Testis (tissue), 2 donors: Measurements from ENCODE around the gene KLC1.

Experiments
- POLR2A ChIP-seq: fragments of 450-650 bp; IDR thresholded peaks from one replicate; pipeline ENCODE4 v1.6.1; 2017; ENCODE audit warnings: antibody characterized with exemption, mild to moderate bottlenecking, moderate library complexity
- TF ChIP-seq, protein P1 (sequence below), 3 experiments: fragments of 450-650 bp in 2 of 3; fragments of 200-600 bp in 1 of 3; sonication (generic) in 1 of 3; IDR thresholded peaks; one replicate each; pipeline ENCODE4 v1.5.1; 2016 to 2019; ENCODE audit warnings: antibody characterized with exemption in 3 of 3, mild to moderate bottlenecking in 2 of 3, moderate library complexity in 1 of 3

DNA sequence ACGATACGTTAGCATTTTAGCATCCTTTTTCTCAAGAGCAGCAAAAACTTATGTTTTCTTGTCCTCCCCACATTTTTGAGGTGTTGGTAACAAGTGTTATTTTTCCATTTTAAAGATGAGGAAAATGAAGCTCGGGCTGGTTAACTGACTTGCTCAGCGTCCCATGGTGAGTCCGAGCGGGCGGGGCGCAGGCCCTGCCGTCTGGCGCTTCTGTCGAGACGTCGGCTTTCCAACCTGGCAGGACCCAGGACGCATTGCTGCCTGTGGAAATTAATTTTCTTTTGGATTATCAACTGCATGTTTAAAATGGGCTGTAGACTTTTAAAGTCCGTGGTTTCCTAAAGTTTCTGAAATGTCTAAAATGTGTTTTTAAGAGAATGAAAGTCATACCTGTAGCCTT lies 55.9 kb downstream of the KLC1 start:
- TF ChIP-seq, protein P1, sequence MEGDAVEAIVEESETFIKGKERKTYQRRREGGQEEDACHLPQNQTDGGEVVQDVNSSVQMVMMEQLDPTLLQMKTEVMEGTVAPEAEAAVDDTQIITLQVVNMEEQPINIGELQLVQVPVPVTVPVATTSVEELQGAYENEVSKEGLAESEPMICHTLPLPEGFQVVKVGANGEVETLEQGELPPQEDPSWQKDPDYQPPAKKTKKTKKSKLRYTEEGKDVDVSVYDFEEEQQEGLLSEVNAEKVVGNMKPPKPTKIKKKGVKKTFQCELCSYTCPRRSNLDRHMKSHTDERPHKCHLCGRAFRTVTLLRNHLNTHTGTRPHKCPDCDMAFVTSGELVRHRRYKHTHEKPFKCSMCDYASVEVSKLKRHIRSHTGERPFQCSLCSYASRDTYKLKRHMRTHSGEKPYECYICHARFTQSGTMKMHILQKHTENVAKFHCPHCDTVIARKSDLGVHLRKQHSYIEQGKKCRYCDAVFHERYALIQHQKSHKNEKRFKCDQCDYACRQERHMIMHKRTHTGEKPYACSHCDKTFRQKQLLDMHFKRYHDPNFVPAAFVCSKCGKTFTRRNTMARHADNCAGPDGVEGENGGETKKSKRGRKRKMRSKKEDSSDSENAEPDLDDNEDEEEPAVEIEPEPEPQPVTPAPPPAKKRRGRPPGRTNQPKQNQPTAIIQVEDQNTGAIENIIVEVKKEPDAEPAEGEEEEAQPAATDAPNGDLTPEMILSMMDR (IDR thresholded peaks at IDR 0.05) = no peak
- no peak for TF ChIP-seq POLR2A
